Fibroblast of mammary gland (primary cell): ENCODE results near the gene CBR4.

Experiments
- DNase-seq: peaks from one replicate; pipeline ENCODE4 v3.0.0-alpha.2; 2010; ENCODE audit warnings: low read depth
- H3K4me3 ChIP-seq: 2 replicates; pipeline ENCODE4 v1.5.1; 2011; ENCODE audit warnings: low read depth, mild to moderate bottlenecking, low read length, moderate library complexity; ENCODE audit not compliant: control insufficient read depth
- TF ChIP-seq, protein P1 (sequence below): conservative IDR thresholded peaks from 2 replicates; pipeline ENCODE4 v1.5.1; 2011; ENCODE audit warnings: low read depth, low read length, inconsistent platforms; ENCODE audit not compliant: control insufficient read depth, insufficient read depth

Gene CBR4

DNA sequence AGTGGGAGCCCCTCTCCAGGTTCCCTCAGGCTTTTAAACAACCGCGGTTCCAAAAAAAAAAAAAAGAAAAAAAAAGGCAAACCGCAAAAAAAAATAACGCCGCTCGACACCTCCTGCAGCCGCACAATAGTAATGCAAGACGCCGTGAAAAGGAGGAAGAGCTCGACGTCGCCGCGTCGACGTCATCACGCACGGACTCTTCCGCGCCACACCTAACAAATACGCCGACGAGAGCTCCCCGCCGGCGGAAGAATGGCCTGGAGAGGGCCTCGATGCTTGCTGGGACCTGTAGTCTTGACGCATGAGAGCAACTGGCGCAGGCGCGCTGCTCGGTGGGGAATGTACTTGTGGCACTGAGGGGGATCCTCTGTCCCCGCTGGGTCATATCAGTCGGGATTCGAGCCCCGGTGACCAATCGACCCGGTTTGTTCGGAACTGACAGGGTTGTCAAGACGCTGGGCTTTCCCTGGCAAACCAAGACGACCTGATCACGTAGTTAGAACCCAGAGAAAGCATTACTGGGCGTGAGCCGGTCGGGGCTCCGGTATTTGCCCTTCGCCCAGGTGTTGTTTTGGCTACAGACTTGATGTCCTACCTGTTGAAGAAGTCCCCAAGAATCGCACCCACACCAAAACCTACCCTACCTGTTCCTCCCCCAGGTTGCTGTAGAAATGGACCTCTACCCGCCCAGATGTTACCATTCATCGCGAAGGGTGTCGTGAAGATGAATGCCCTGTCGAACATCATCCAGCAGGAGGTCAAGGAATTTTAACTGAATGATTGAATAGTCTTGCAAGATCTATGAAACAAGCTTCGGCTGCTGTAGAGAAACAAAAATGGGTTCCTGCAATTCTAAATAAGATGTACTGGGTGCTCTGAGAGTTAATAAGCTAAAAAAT is at the start of gene CBR4:
Gene CBR4 (minus strand): TSS at position 131 of the 899 bp plus-strand sequence. CDS start 166 bp downstream, outside the sequence.
- DNase-seq = peak; percentile 98
- TF ChIP-seq, protein P1, sequence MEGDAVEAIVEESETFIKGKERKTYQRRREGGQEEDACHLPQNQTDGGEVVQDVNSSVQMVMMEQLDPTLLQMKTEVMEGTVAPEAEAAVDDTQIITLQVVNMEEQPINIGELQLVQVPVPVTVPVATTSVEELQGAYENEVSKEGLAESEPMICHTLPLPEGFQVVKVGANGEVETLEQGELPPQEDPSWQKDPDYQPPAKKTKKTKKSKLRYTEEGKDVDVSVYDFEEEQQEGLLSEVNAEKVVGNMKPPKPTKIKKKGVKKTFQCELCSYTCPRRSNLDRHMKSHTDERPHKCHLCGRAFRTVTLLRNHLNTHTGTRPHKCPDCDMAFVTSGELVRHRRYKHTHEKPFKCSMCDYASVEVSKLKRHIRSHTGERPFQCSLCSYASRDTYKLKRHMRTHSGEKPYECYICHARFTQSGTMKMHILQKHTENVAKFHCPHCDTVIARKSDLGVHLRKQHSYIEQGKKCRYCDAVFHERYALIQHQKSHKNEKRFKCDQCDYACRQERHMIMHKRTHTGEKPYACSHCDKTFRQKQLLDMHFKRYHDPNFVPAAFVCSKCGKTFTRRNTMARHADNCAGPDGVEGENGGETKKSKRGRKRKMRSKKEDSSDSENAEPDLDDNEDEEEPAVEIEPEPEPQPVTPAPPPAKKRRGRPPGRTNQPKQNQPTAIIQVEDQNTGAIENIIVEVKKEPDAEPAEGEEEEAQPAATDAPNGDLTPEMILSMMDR = peak; percentile 32
- H3K4me3 ChIP-seq = peak within 1 kb of the TSS; percentile 89

DNA sequence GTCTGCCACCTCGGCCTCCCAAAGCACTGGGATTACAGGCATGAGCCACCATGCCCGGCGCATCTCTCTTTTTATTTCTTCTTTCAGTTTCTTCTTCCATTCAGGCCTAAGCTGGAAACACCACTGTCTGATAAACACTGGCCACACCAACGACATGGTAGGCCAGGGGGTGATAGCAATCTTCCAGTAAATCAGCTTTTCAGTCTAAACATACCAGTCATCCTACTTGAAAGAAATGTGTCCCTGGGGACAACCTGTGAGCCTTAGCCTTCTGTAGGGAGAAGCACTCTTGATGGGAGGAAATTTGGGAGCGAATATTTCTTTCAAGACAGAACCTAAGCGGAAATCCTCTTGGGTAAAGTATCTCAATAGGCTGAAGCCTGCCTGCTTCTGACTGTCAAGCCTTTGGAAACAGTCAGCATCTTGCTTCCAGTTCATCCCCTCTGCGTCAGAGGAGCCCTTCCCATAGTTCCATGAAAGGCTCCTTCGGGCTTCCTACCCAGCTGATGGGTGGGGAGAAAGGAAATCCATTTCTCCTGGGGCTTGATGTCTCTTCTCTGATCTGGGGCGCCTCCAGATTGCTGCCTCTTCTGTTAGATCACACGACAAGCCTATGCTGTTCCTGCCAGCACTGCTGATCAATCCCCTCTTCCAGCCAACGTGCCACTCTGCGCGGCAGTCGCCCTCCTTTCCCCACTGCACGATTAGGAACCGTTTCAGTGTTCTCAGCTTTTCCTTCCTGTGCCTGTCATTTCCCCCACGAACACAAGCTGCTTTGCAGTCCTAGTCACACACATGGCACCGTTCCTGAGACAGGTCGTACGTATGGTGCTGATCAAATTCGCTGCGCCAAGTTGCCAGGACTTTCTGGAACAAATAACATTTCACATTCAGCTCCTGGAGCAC is 49.5 kb upstream of the CBR4 start:
- TF ChIP-seq, protein P1 = no peak
- H3K4me3 ChIP-seq = no peak overlapping the region
- peak; percentile 75 for DNase-seq

DNA sequence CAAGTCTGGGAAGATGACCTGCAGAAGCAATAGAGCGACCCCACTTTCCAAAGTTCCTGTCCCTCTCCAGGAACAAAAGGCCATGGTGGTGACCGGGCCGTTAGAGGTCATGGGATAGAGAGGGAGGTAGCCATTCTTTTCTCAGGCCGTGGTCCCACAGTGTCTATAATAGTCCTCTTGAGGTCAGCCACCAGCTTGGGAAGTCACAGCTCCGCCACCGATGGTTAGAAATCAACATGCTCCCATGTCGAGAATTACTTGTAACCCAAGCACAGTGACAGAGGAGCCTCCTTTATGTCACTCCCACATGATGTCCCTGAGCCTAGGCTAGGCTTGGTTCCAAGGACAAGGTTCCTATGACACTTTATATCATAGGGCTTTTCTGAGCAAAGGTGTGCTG is 48.3 kb upstream of the CBR4 start:
- DNase-seq = no peak
- TF ChIP-seq, protein P1 = no peak
- no peak overlapping the region for H3K4me3 ChIP-seq

DNA sequence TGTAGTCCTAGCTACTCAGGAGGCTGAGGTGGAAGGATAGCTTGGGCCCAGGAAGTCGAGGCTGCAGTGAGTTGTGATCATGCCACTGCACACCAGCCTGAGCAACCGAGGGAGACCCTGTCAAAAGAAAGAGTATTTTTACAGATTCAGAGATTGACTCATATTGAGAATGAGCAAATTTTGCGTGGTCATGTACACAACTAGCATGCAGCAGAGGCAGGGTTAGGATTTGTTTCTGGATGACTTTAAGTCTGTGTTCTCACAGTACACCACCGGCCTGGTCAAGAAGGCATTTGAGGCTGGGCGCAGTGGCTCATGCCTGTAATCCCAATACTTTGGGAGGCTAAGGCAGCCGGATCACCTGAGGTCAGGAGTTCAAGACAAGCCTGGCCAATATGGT is 44.8 kb upstream of the CBR4 start:
- H3K4me3 ChIP-seq = no peak overlapping the region
- TF ChIP-seq, protein P1 = no peak
- DNase-seq = no peak

DNA sequence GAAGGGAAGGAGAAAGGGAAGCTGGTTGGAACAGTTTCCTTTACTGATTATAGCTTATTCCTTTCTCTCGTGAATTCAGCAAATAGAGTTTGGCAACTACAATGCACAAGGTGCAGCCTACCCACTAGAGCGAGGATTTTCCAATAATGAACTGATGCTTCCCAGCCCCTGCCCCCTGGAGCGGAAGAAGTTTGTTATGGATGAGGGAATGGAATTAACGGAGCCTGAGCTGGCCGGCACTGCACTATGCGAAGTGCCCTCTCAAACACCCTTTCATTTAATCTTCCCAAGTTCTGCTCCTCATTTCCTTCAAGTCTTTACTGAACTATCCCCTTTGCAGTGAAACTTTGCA is 42.5 kb upstream of the CBR4 start:
- TF ChIP-seq, protein P1 = no peak
- no peak overlapping the region for H3K4me3 ChIP-seq
- DNase-seq = no peak

DNA sequence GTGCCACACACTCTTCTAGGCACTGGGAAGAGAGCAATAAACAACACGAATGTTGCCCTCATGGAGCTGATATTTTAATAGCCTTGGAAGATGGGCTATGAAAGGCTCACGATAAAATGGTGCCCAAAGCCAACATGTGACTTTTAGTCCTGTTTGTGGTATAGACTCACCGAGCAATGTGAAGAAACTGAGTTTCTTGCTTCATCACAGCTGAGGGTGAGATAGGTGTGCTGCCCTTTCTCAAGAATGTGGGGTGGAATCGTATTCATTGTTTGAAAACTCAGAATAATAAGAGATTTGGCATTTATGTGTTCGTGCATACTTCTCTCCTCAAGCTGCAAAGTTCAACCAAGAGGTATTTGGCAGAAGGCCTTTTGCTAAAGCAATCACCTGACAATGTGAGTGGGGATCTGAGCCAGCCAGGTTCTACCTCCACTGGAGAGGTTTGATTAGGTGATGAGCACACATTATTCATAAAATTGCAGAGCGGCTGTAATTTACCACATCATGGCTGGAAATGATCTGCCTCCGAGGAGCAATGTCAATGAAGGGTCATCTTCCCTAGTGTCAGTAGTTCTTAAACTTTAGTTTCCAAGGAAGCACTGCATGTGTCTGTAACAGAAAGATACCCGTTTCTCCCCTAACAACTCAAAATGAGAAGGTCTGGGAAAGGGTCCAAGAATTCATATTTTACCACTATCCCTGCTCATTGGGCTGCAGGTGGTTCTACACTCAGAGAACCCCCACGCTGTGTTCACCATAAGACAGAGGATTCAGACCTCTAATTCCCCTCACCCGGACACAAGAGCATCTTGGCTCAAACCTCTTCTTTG is 41.9 kb upstream of the CBR4 start:
- DNase-seq = no peak
- TF ChIP-seq, protein P1 = no peak
- no peak overlapping the region for H3K4me3 ChIP-seq
